ENCODE results near the gene SOS2. TPM values are rescaled to one million over a fixed set of nuclear protein-coding genes. Genes with fewer than 3 reads are reported as not detected.

SOS2 gene
- polyA plus RNA-seq, 3 donors = 9.3 to 24.3 (median 12.0) TPM

DNA sequence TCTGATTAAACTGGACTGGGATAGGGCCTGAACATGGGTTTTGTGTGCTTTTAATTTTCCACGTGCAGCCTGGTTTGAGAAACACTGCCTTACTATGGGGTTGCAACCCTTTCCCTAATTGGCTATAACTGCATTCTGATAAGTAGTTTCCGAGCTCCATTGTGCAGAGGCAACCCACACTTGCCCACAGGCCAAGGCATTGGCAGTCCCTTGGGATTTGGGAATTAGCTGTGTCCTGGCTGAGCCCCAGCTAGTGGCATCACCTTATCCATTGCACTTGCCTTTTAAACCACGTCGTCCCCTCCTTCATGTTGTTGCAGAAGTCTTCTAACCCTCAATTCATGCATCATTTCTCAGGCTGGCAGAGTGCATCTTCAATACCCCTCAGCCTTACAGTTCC is 125.2 kb downstream of the SOS2 start:
- peaks cover 28 to 49% of the 10 kb centered on the region in 2 donors for H3K36me3 Mint-ChIP-seq
- no peak overlapping the region for H3K4me3 Mint-ChIP-seq
- H3K36me3 ChIP-seq (replicated peaks in 1 of 2; ENCODE audit: control insufficient read depth in 1 of 2, insufficient read depth in 2 of 2, low read length in 2 of 2) = peaks cover 26 to 54% of the 10 kb centered on the region in 2 donors
- no peak overlapping the region for H3K4me3 ChIP-seq (replicated peaks in 1 of 3; ENCODE audit: low read depth in 2 of 3, low read length in 3 of 3)
- H3K27ac Mint-ChIP-seq = peak overlapping the region in 4 of 7 donors; percentile 1 to 73 (median 46)
- no peaks in the 10 kb centered on the region for H3K9me3 Mint-ChIP-seq
- H4K20me1 ChIP-seq (ENCODE audit: insufficient read depth, low read length) = no peaks in the 10 kb centered on the region
- no peak overlapping the region for H3K27ac ChIP-seq (ENCODE audit: low read depth in 1 of 2, low read length in 2 of 2)
- H3K4me1 ChIP-seq (ENCODE audit: control insufficient read depth in 1 of 2, insufficient read depth in 2 of 2, low read length in 2 of 2) = peaks cover 5 to 7% of the 10 kb centered on the region in 2 donors
- intact Hi-C loops (cut with micrococcal nuclease) = loop anchor here (5.0 to 10.0 kb wide), 2 partner anchors 211 to 244 kb away; partner anchors contain the start of gene ARF6 (in 1 of the 2)
- no peaks in the 10 kb centered on the region for H3K27me3 Mint-ChIP-seq (ENCODE audit: low read depth in 3 of 3)
- peaks cover 7% of the 10 kb centered on the region for H3K4me1 Mint-ChIP-seq
- H3K79me2 ChIP-seq (ENCODE audit: insufficient read depth, low read length) = no peaks in the 10 kb centered on the region
- H2AFZ ChIP-seq (ENCODE audit: insufficient read depth, low read depth, low read length, poor library complexity, severe bottlenecking) = no peak overlapping the region
- H3K4me2 ChIP-seq (replicated peaks; ENCODE audit: extremely low read depth, low read length, poor library complexity, severe bottlenecking) = no peak overlapping the region
- H3K9me3 ChIP-seq (replicated peaks in 1 of 2; ENCODE audit: control insufficient read depth in 1 of 2, insufficient read depth in 1 of 2, low read length in 2 of 2) = no peaks in the 10 kb centered on the region
- TF ChIP-seq, protein P1, sequence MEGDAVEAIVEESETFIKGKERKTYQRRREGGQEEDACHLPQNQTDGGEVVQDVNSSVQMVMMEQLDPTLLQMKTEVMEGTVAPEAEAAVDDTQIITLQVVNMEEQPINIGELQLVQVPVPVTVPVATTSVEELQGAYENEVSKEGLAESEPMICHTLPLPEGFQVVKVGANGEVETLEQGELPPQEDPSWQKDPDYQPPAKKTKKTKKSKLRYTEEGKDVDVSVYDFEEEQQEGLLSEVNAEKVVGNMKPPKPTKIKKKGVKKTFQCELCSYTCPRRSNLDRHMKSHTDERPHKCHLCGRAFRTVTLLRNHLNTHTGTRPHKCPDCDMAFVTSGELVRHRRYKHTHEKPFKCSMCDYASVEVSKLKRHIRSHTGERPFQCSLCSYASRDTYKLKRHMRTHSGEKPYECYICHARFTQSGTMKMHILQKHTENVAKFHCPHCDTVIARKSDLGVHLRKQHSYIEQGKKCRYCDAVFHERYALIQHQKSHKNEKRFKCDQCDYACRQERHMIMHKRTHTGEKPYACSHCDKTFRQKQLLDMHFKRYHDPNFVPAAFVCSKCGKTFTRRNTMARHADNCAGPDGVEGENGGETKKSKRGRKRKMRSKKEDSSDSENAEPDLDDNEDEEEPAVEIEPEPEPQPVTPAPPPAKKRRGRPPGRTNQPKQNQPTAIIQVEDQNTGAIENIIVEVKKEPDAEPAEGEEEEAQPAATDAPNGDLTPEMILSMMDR (IDR thresholded peaks at IDR 0.05) = no peak
- no peaks in the 10 kb centered on the region for H3K27me3 ChIP-seq (ENCODE audit: control insufficient read depth in 2 of 2, insufficient read depth in 2 of 2, low read length in 2 of 2)
- WGBS (ENCODE audit: insufficient coverage) = 100% methylated on average over 3 of the region's 4 CpGs
- no peak overlapping the region for H3K9ac ChIP-seq (ENCODE audit: insufficient read depth, low read length, poor library complexity, severe bottlenecking)
- no peak for DNase-seq

DNA sequence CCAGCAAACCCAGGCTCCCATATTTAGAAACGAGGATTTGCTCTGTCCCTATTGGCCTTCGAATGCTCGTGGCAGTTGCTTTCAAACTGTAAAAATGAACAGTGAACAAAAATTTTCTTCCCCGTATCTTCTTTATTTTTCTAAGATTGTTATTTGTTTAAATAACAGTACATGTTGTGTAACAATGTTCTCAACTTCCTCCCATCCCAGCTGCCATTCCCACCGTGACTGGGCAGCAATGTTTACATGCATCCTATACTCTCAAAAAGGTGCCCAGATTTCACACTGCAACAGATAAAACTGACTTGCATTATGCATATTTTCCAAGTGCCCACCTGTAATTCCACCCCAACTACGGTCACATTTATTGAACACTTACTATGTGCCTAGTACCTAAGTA is 127.8 kb downstream of the SOS2 start:
- Histone ChIP-seq H3K27ac (ENCODE audit: low read depth in 1 of 2, low read length in 2 of 2) (no peak overlapping the region), H3K9me3 (replicated peaks in 1 of 2; ENCODE audit: control insufficient read depth in 1 of 2, insufficient read depth in 1 of 2, low read length in 2 of 2) (no peaks in the 10 kb centered on the region), H3K9ac (ENCODE audit: insufficient read depth, low read length, poor library complexity, severe bottlenecking) (no peak overlapping the region), H3K4me2 (replicated peaks; ENCODE audit: extremely low read depth, low read length, poor library complexity, severe bottlenecking) (no peak overlapping the region), H3K27me3 (ENCODE audit: control insufficient read depth in 2 of 2, insufficient read depth in 2 of 2, low read length in 2 of 2) (no peaks in the 10 kb centered on the region), H4K20me1 (ENCODE audit: insufficient read depth, low read length) (no peaks in the 10 kb centered on the region), H3K79me2 (ENCODE audit: insufficient read depth, low read length) (no peaks in the 10 kb centered on the region), H2AFZ (ENCODE audit: insufficient read depth, low read depth, low read length, poor library complexity, severe bottlenecking) (no peak overlapping the region), H3K4me3 (replicated peaks in 1 of 3; ENCODE audit: low read depth in 2 of 3, low read length in 3 of 3) (no peak overlapping the region), H3K4me1 (ENCODE audit: control insufficient read depth in 1 of 2, insufficient read depth in 2 of 2, low read length in 2 of 2) (peaks cover 5 to 7% of the 10 kb centered on the region in 2 donors), H3K36me3 (replicated peaks in 1 of 2; ENCODE audit: control insufficient read depth in 1 of 2, insufficient read depth in 2 of 2, low read length in 2 of 2) (peaks cover 4 to 27% of the 10 kb centered on the region in 2 donors)
- H3K9me3 Mint-ChIP-seq = no peaks in the 10 kb centered on the region
- WGBS (ENCODE audit: insufficient coverage) = 50% methylated on average over 2 of the region's 6 CpGs
- intact Hi-C loops (cut with micrococcal nuclease) = loop anchor here (5.0 to 10.0 kb wide), 4 partner anchors 41 to 209 kb away; partner anchors contain the start of gene ARF6 (in 1 of the 2)
- no peaks in the 10 kb centered on the region for H3K27me3 Mint-ChIP-seq (ENCODE audit: low read depth in 3 of 3)
- peaks cover 7% of the 10 kb centered on the region for H3K4me1 Mint-ChIP-seq
- peaks cover 24 to 41% of the 10 kb centered on the region in 2 donors for H3K36me3 Mint-ChIP-seq
- H3K27ac Mint-ChIP-seq = peak overlapping the region in 3 of 7 donors; percentile 58 to 68 (median 64)
- TF ChIP-seq, protein P1 (IDR thresholded peaks at IDR 0.05) = no peak
- no peak for DNase-seq
- H3K4me3 Mint-ChIP-seq = no peak overlapping the region

Measured in CD14-positive monocyte (primary cell).